Renal cortical epithelial cell (primary cell): ENCODE data around the gene ISM1. TPM values are rescaled to one million over a fixed set of nuclear protein-coding genes. Genes with fewer than 3 reads are reported as not detected.

Experiments
- DNase-seq: peaks from one replicate; pipeline ENCODE4 v3.0.0-alpha.2; 2011; ENCODE audit warnings: low read depth
- total RNA-seq: library from RNA; depleted of rRNA; stranded (reverse); fragments of >200 nt; gene quantifications from 2 replicates; pipeline ENCODE4 v1.2.3, GENCODE V29; 2014

The ISM1 gene
- total RNA-seq, 1 donor from 2014 or later, result 0.99 TPM

GRCh38 chr20:13313201-13313600, 92.1 kb downstream of the ISM1 start:
- DNase-seq, result no peak

GRCh38 chr20:13317439-13317838, 96.4 kb downstream of the ISM1 start:
- DNase-seq, result no peak

- no peak for DNase-seq
These were observed 97.9 kb downstream of the ISM1 start for GRCh38 chr20:13318871-13319521.

- no peak for DNase-seq
These were observed 99.6 kb downstream of the ISM1 start for GRCh38 chr20:13320702-13321101.

GRCh38 chr20:13321416-13321815, 100.3 kb downstream of the ISM1 start:
- no peak for DNase-seq

GRCh38 chr20:13322198-13322597, 101.1 kb downstream of the ISM1 start:
- DNase-seq, result no peak

GRCh38 chr20:13322621-13323020, 101.5 kb downstream of the ISM1 start:
- no peak for DNase-seq

GRCh38 chr20:13325033-13325432, 104.0 kb downstream of the ISM1 start:
- peak; percentile 38 for DNase-seq

GRCh38 chr20:13325796-13326340, 104.8 kb downstream of the ISM1 start:
- no peak for DNase-seq

- peak; percentile 93 for DNase-seq
These were observed 110.5 kb downstream of the ISM1 start for GRCh38 chr20:13331536-13331935.

- peak; percentile 96 for DNase-seq
These were observed 112.0 kb downstream of the ISM1 start for GRCh38 chr20:13333036-13333435.

- DNase-seq, result peak; percentile 36
These were observed 112.7 kb downstream of the ISM1 start for GRCh38 chr20:13333793-13334192.

- peak; percentile 98 for DNase-seq
These were observed 115.4 kb downstream of the ISM1 start for GRCh38 chr20:13336308-13337089.

GRCh38 chr20:13337090-13337784, 116.2 kb downstream of the ISM1 start:
- DNase-seq, result peak; percentile 46

GRCh38 chr20:13338097-13338661, 117.1 kb downstream of the ISM1 start:
- no peak for DNase-seq

- peak; percentile 78 for DNase-seq
These were observed 117.9 kb downstream of the ISM1 start for GRCh38 chr20:13338999-13339411.

GRCh38 chr20:13340088-13340487, 119.0 kb downstream of the ISM1 start:
- DNase-seq, result no peak

- no peak for DNase-seq
These were observed 120.8 kb downstream of the ISM1 start for GRCh38 chr20:13341737-13342393.

GRCh38 chr20:13342469-13343242, 121.6 kb downstream of the ISM1 start:
- DNase-seq, result no peak

GRCh38 chr20:13344671-13345070, 123.6 kb downstream of the ISM1 start:
- DNase-seq, result no peak
